D721Med (cell line): ENCODE measurements around the gene RACK1.

Source experiments
- DNase-seq: peaks from one replicate; pipeline ENCODE4 v3.0.0; 2011; ENCODE audit warnings: low spot score; ENCODE audit not compliant: insufficient read length
- FAIRE-seq: peaks from 2 replicates; lab custom pipeline; 2011; peaks lifted over from hg19 to GRCh38; lab: Jason Lieb, UNC
- TF ChIP-seq, protein P1 (sequence below): IDR thresholded peaks from 2 replicates; pipeline ENCODE4 v1.5.1; 2012; ENCODE audit warnings: mild to moderate bottlenecking, control low read depth; ENCODE audit not compliant: insufficient read depth; ENCODE audit errors: missing control alignments

The RACK1 gene

DNA sequence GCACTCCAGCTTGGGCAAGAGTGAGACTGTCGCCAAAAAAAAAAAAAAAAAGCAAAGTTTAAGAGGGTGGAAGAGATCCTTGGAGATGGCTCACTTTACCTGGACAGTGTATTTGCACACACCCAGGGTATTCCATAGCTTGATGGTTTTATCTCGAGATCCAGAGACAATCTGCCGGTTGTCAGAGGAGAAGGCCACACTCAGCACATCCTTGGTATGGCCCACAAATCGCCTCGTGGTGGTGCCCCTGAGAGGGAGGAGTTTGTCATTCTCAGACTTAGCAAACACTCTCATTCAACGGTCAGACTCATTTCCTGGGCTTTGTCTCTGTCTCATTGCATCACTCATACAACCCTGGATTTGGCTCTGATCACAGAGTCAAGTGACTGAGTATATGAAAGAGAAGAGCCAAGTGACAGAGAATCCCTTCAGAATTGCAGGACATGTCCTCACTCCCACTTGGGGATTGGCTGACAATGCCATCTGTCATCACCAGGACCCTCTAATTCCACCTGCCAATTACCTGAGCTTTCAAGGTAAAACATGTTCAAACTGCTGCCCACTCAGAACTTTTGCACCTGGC lies 2.2 kb downstream of the RACK1 start:
- DNase-seq (no peak), FAIRE-seq (no peak)

DNA sequence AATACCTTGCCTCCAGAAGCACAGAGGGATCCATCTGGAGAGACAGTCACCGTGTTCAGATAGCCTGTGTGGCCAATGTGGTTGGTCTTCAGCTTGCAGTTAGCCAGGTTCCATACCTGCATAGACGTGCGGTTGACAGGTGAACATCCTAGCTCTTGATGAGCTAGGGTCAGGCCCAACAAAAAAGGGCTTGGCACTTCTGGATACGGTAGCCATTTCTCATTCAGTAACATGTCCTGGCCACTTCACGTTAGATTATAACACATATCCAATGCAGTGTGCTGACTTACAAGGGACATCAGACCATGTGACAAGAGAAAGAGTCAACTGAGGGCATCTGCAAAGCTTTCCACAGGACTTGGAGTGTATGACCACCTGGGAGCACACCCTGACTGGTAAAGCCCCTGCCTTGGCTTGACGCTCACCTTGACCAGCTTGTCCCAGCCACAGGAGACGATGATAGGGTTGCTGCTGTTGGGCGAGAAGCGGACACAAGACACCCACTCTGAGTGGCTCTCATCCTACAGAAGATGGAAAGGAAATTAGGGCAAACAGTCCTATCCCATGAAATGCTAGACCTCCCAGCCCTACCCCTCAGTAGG lies 4.5 kb downstream of the RACK1 start:
- DNase-seq (no peak), FAIRE-seq (no peak)
- TF ChIP-seq, protein P1, sequence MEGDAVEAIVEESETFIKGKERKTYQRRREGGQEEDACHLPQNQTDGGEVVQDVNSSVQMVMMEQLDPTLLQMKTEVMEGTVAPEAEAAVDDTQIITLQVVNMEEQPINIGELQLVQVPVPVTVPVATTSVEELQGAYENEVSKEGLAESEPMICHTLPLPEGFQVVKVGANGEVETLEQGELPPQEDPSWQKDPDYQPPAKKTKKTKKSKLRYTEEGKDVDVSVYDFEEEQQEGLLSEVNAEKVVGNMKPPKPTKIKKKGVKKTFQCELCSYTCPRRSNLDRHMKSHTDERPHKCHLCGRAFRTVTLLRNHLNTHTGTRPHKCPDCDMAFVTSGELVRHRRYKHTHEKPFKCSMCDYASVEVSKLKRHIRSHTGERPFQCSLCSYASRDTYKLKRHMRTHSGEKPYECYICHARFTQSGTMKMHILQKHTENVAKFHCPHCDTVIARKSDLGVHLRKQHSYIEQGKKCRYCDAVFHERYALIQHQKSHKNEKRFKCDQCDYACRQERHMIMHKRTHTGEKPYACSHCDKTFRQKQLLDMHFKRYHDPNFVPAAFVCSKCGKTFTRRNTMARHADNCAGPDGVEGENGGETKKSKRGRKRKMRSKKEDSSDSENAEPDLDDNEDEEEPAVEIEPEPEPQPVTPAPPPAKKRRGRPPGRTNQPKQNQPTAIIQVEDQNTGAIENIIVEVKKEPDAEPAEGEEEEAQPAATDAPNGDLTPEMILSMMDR = no peak

More for the DNA sequence above, 2.2 kb downstream of the RACK1 start:
- TF ChIP-seq, protein P1 = no peak

DNA sequence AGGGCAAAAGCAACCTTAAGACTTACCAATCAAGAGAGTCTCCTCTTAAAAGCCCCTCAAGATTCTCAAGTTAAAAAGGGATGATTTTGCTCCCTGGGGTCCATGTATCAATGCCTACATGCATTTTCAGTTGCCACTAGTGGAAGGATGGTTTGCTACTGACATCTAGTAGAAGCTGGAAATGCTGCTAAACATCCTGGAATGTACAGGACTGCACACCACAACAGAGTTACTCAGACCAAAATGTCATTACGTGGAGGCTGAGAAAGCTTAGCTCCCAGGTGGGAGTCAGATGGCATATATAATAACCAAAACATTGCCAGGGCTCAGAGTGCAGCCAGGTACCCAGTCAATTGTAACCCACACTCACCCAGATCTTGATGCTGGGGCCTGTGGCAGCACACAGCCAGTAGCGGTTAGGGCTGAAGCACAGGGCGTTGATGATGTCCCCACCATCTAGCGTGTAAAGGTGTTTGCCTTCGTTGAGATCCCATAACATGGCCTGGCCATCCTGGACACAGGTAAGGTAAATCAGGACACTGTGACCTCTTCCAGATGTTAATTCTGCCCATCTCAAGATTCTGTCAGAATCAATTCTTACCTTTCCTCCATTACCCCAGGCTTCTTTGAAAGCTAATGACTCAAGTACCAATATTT lies 5.8 kb downstream of the RACK1 start:
- FAIRE-seq (no peak), DNase-seq (no peak)
- TF ChIP-seq, protein P1 = no peak

DNA sequence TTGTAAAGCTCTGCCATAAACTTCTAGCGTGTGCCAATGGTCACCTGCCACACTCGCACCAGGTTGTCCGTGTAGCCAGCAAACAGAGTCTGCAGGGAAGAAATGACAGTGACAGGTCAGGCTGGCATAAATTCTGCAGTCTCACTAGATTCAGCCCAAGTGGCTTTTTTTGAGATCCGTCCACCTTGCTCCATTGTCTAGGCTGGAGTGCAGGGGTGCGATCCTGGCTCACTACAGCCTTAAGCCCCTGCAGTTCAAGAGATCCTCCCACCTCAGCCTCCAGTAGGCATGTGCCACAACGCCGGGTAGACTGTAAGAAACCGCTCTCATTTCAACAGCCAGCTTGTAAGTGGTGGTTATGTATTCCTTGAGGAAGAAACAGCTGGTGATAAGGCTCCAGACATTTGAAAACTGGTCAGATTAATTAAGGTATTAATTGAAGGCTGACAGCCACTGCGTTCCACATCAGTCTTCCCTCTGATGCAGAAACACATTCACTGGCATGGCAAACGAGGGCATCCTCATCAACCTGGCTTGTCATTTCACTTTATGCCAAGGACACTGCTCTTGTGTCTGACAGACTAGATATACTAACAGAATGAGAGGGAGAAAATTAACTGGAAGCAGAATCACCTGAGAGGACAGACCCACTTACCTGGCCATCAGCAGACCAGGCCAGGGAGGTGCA lies 6.6 kb downstream of the RACK1 start:
- DNase-seq = no peak
- TF ChIP-seq, protein P1 = no peak
- no peak for FAIRE-seq

DNA sequence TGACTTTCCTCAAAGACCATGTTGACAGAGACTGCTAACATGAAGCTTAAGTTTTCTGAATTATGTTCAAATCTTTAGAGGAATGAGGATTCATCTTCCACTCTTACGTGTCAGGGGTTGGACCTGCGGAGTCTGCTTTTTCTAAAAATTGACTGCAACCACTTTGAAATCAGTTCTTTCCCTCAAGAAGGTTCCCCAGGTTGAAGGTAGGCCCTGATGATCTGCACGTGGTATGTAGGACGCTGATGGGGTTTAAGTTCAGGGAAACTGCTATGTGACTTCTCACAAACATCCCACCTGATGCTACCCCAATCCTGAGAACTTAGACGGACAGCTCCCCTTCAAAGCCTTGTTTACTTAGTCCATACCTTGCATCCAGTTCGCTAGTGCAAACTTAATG lies 7.2 kb downstream of the RACK1 start:
- TF ChIP-seq, protein P1 = no peak
- DNase-seq (no peak), FAIRE-seq (no peak)

DNA sequence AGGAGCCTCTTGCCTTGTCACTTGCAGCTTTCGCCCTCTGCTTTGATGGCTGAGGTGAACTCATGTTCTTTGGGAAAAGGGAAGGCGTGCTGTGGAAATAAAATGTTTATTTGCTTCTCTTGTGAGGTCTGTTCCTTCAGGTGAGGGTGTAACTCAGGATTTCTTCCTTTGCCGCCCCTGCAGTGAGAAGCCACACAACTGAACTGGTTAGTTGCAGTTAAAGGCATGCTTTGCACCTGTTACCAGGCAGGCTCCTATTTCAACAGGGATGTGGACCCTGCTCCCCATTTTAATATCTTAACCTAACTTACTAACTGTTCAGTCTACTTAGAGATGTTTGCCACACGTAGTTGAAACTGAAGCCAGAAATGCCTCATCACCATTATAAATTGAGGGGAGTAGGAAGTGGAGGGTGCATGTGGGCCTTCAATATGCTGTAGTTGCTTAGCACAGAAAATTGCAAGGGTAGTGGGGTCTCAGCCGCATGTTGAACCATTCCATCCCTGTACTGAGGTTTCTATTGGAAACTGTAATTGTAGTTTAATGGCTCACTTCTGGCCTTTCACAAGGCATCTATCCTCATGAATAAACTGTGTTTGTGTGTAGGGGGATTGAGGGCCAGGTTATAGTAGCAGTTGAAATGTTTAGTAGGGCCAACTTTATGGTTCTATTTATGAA lies 7.9 kb downstream of the RACK1 start:
- DNase-seq = no peak
- TF ChIP-seq, protein P1 = no peak
- no peak for FAIRE-seq
